B cell (primary cell): Measurements from ENCODE around the gene CCL23. TPM values are rescaled to one million over a fixed set of nuclear protein-coding genes. Genes with fewer than 3 reads are reported as not detected.
"Not testable (repeated sequence)": the region's sequence is repeated elsewhere in the genome, so short reads cannot be mapped to it uniquely, and the experiment has no call there.

ENCODE experiments used
- ATAC-seq: fragments of 200-7000 bp; cut with Tn5 transposase; one replicate; pipeline ENCODE4 v1.10.0; 2021; ENCODE audit warnings: low read depth, mild to moderate bottlenecking, moderate number of reproducible peaks, moderate library complexity
- CTCF ChIA-PET: fragments of 350-600 bp; sonication (Branson Sonifier 250); formaldehyde crosslinking; loops from one replicate; lab custom pipeline; 2021; ENCODE audit warnings: antibody characterized with exemption, inconsistent platforms; lab: Charles Lee
- POLR2A ChIA-PET: fragments of 350-600 bp; sonication (Branson Sonifier 250); formaldehyde crosslinking; loops from one replicate; lab custom pipeline; 2021; ENCODE audit warnings: antibody characterized with exemption; lab: Charles Lee
- DNase-seq: peaks from one replicate; pipeline ENCODE4 v3.0.0; 2013
- H2AFZ ChIP-seq: 2 replicates; pipeline ENCODE4 v1.6.1; 2012; ENCODE audit warnings: mild to moderate bottlenecking, low read depth, low read length; ENCODE audit not compliant: insufficient read depth, poor library complexity, severe bottlenecking
- H3K27ac ChIP-seq, 2 donors: 1 replicate in 1 of 2; 2 replicates in 1 of 2; pipeline ENCODE4 v1.5.1; 2012 to 2013; ENCODE audit warnings: low read length in 2 of 2, mild to moderate bottlenecking in 2 of 2, moderate library complexity in 1 of 2
- H3K27me3 ChIP-seq, 4 experiments: fragments of 200-600 bp in 1 of 4; sonication (generic) in 1 of 4; replicated peaks in 1 of 4; 1 replicate in 2 of 4; 2 replicates in 2 of 4; pipeline versions ENCODE4 v1.6.1 to v1.7.0; 2013 to 2016; ENCODE audit warnings: low read length in 3 of 4, mild to moderate bottlenecking in 2 of 4, mixed read lengths in 1 of 4, moderate library complexity in 1 of 4; ENCODE audit not compliant: insufficient read depth in 4 of 4, control insufficient read depth in 3 of 4; ENCODE audit errors: control extremely low read depth in 1 of 4
- H3K36me3 ChIP-seq, 2 experiments: replicated peaks in 1 of 2; 1 replicate in 1 of 2; 2 replicates in 1 of 2; pipeline versions ENCODE4 v1.6.1 to v1.7.1; 2013; ENCODE audit warnings: low read length in 1 of 2; ENCODE audit not compliant: insufficient read depth in 2 of 2, control insufficient read depth in 1 of 2; ENCODE audit errors: control extremely low read depth in 1 of 2, extremely low read depth in 1 of 2
- H3K4me1 ChIP-seq, 2 donors: fragments of 200-600 bp in 1 of 2; sonication (generic) in 1 of 2; 1 replicate in 1 of 2; 2 replicates in 1 of 2; pipeline versions ENCODE4 v1.5.1 to v1.6.1; 2013 to 2017; ENCODE audit warnings: low read length in 2 of 2; ENCODE audit not compliant: control insufficient read depth in 2 of 2, insufficient read depth in 2 of 2
- H3K4me2 ChIP-seq: replicated peaks from 2 replicates; pipeline ENCODE3; 2012; ENCODE audit warnings: mild to moderate bottlenecking, low read depth, low read length; ENCODE audit not compliant: poor library complexity, severe bottlenecking
- H3K4me3 ChIP-seq, 5 experiments: fragments of 200-600 bp in 1 of 5; sonication (generic) in 1 of 5; 1 replicate in 3 of 5; 2 replicates in 2 of 5; pipeline versions ENCODE4 v1.5.1 to v1.7.0; 2011 to 2016; ENCODE audit warnings: low read length in 4 of 5, mild to moderate bottlenecking in 4 of 5, low read depth in 2 of 5, control low read depth in 1 of 5, moderate library complexity in 1 of 5; ENCODE audit not compliant: insufficient read depth in 1 of 5; ENCODE audit errors: control extremely low read depth in 1 of 5, extremely low read depth in 1 of 5
- H3K79me2 ChIP-seq: fragments of 200-600 bp; sonication (generic); one replicate; pipeline ENCODE4 v1.6.0; 2016; ENCODE audit warnings: low read length; ENCODE audit not compliant: control insufficient read depth, insufficient read depth
- H3K9ac ChIP-seq: fragments of 200-600 bp; sonication (generic); 2 replicates; pipeline ENCODE4 v1.6.1; 2017; ENCODE audit warnings: mild to moderate bottlenecking, low read length, moderate library complexity
- H3K9me3 ChIP-seq, 3 donors: one replicate each; pipeline versions ENCODE4 v1.6.1 to v1.7.1; 2013; ENCODE audit warnings: low read length in 2 of 3; ENCODE audit not compliant: control insufficient read depth in 2 of 3, insufficient read depth in 1 of 3; ENCODE audit errors: control extremely low read depth in 1 of 3
- H4K20me1 ChIP-seq: 2 replicates; pipeline ENCODE4 v1.6.0; 2012; ENCODE audit warnings: mild to moderate bottlenecking, low read length; ENCODE audit not compliant: insufficient read depth, control insufficient read depth, poor library complexity, severe bottlenecking
- H3K27ac Mint-ChIP-seq: one replicate; pipeline ENCODE4 v1.8.0; 2021; ENCODE audit warnings: mixed read lengths
- H3K27me3 Mint-ChIP-seq: one replicate; pipeline ENCODE4 v1.8.0; 2021; ENCODE audit warnings: mixed read lengths
- H3K4me1 Mint-ChIP-seq: one replicate; pipeline ENCODE4 v1.8.0; 2021; ENCODE audit warnings: mixed read lengths
- H3K4me3 Mint-ChIP-seq: one replicate; pipeline ENCODE4 v1.8.0; 2021; ENCODE audit warnings: mixed read lengths
- H3K9me3 Mint-ChIP-seq: one replicate; pipeline ENCODE4 v1.8.0; 2022; ENCODE audit warnings: mixed read lengths; ENCODE audit not compliant: insufficient read depth
- CTCF ChIP-seq: fragments of 200-600 bp; IDR thresholded peaks from one replicate; pipeline ENCODE4 v1.8.0; 2022; ENCODE audit warnings: antibody characterized with exemption, mild to moderate bottlenecking
- EZH2 ChIP-seq: IDR thresholded peaks from 2 replicates; pipeline ENCODE4 v1.6.1; 2012; ENCODE audit warnings: borderline replicate concordance, low read depth, mild to moderate bottlenecking, moderate library complexity, low read length; ENCODE audit not compliant: insufficient read depth, poor library complexity, severe bottlenecking
- WGBS: methylation state at CpG from one replicate; pipeline ENCODE4 v1.1.5; 2013; ENCODE audit warnings: missing lambda C conversion rate; ENCODE audit not compliant: insufficient coverage; 5-methylcytosine and 5-hydroxymethylcytosine counted together
- intact Hi-C: fragments of 100-400 bp; cut with micrococcal nuclease; formaldehyde crosslinking; loops from one replicate; pipeline ENCODE4 v1.10.0; 2022
- polyA plus RNA-seq: library from polyadenylated mRNA; depleted of rRNA; stranded (reverse); fragments of >200 nt; gene quantifications from 2 replicates; pipeline ENCODE4 v1.2.3, GENCODE V29; 2012
- total RNA-seq, 2 donors: library from RNA; stranded (reverse); fragments of 120-200 nt in 1 of 2; gene quantifications; 1 replicate in 1 of 2; 2 replicates in 1 of 2; pipeline versions ENCODE4 v1.2.3 to v1.2.4, GENCODE V29; 2013 to 2022

CCL23 gene
- total and polyA plus RNA-seq, 2 donors (not counting 1 experiment from before 2014, with no cell fraction given): 0.61 TPM; not detected in 1

- POLR2A ChIA-PET: no interaction called here
- Histone ChIP-seq H3K79me2 (no peaks in the 10 kb centered on the region), H3K27ac (no peak overlapping the region), H3K4me2 (no peak overlapping the region), H3K9me3 (no peaks in the 10 kb centered on the region), H3K27me3 (peaks cover 0 to 4% (median 0%) of the 10 kb centered on the region in 4 experiments), H2AFZ (no peak overlapping the region), H3K4me1 (peaks cover 16 to 30% of the 10 kb centered on the region in 2 donors), H3K9ac (no peak overlapping the region), H3K36me3 (no peaks in the 10 kb centered on the region), H4K20me1 (no peaks in the 10 kb centered on the region), H3K4me3 (no peak overlapping the region)
- DNase-seq (no peak), ATAC-seq (no peak)
- TF ChIP-seq EZH2 (no peak), CTCF (no peak)
- Mint-ChIP-seq H3K4me1 (peaks cover 38% of the 10 kb centered on the region), H3K27me3 (peaks cover 25% of the 10 kb centered on the region), H3K9me3 (no peaks in the 10 kb centered on the region), H3K4me3 (no peak overlapping the region), H3K27ac (no peak overlapping the region)
- CTCF ChIA-PET: no interaction called here
- intact Hi-C loops: no loop called here
- 88% methylated on average over 9 of the region's 11 CpGs for WGBS
These were observed 19.7 kb downstream of the CCL23 start for GRCh38 chr17:35998018-35998545.

GRCh38 chr17:35995346-35995745 lies 22.4 kb downstream of the CCL23 start:
- 33% methylated on average over 1 of the region's 2 CpGs for WGBS
- H3K9ac ChIP-seq, POLR2A ChIA-PET, ATAC-seq, H3K9me3 ChIP-seq, H3K9me3 Mint-ChIP-seq, H3K79me2 ChIP-seq, H2AFZ ChIP-seq, H3K27me3 ChIP-seq, intact Hi-C loops, H4K20me1 ChIP-seq, H3K27ac Mint-ChIP-seq, H3K27ac ChIP-seq, H3K36me3 ChIP-seq: not testable (repeated sequence)
- Mint-ChIP-seq H3K4me3 (peak overlapping the region; percentile 59), H3K27me3 (peaks cover 14% of the 10 kb centered on the region), H3K4me1 (peaks cover 38% of the 10 kb centered on the region)
- H3K4me1 ChIP-seq: peaks cover 19 to 30% of the 10 kb centered on the region in 2 donors
- H3K4me3 ChIP-seq: peak overlapping the region in 1 of 5 experiments; percentile 29
- CTCF ChIA-PET: interaction anchor here (1.0 to 1.6 kb wide), 4 partner anchors 17 to 153 kb away, joined by 3 to 10 read pairs (median 6); no protein-coding TSS in a partner anchor
- peak; percentile 18 for DNase-seq
- peak overlapping the region; percentile 30 for H3K4me2 ChIP-seq
